ENCODE data around the gene SNX32. TPM values are rescaled to one million over a fixed set of nuclear protein-coding genes. Genes with fewer than 3 reads are reported as not detected.

The SNX32 gene
- total and polyA plus RNA-seq, 2 of the 13 experiments (the other 11 are each of a cell fraction or from before 2014, with no cell fraction given) = 0.09 to 0.34 TPM

- TF ChIP-seq ZNF646 (CRISPR knock-in tag; IDR thresholded peaks at IDR 0.05) (no peak), KDM2A (CRISPR knock-in tag; IDR thresholded peaks at IDR 0.05; ENCODE audit: borderline replicate concordance, low read depth) (no peak), PHF20 (CRISPR knock-in tag; IDR thresholded peaks at IDR 0.05) (no peak), GATAD1 (CRISPR knock-in tag; IDR thresholded peaks at IDR 0.05) (no peak), SUZ12 (IDR thresholded peaks at IDR 0.05; ENCODE audit: low read depth, low read length) (no peak), NFATC3 (CRISPR knock-in tag; IDR thresholded peaks at IDR 0.05) (no peak), ERF (CRISPR knock-in tag; IDR thresholded peaks at IDR 0.05) (no peak), TBL1XR1 (IDR thresholded peaks at IDR 0.05; ENCODE audit: borderline replicate concordance, low read length, partially characterized antibody) (no peak), ZMAT5 (CRISPR knock-in tag; IDR thresholded peaks at IDR 0.05; ENCODE audit: borderline replicate concordance, low read depth) (no peak), PLSCR1 (CRISPR knock-in tag; IDR thresholded peaks at IDR 0.05; ENCODE audit: borderline replicate concordance) (no peak), NFYC (CRISPR knock-in tag; IDR thresholded peaks at IDR 0.05) (no peak), SATB2 (CRISPR knock-in tag; IDR thresholded peaks at IDR 0.05) (no peak), GABPB1 (CRISPR knock-in tag; IDR thresholded peaks at IDR 0.05) (peak; percentile 56), PAWR (CRISPR knock-in tag; IDR thresholded peaks at IDR 0.05; ENCODE audit: borderline replicate concordance) (no peak), CBX5 (CRISPR knock-in tag; IDR thresholded peaks at IDR 0.05; ENCODE audit: borderline replicate concordance) (no peak), ZBTB25 (CRISPR knock-in tag; IDR thresholded peaks at IDR 0.05) (0 out of 2 replicates have a peak, but pooled peaks have one; percentile 15), BRD4 (CRISPR knock-in tag; IDR thresholded peaks at IDR 0.05) (no peak), MXI1 (IDR thresholded peaks at IDR 0.05; ENCODE audit: borderline replicate concordance, low read depth, low read length) (no peak), ZNF274 (CRISPR knock-in tag; IDR thresholded peaks at IDR 0.05) (no peak), ZNF414 (CRISPR knock-in tag; IDR thresholded peaks at IDR 0.05) (no peak), ZNF878 (CRISPR knock-in tag; IDR thresholded peaks at IDR 0.05) (no peak), JDP2 (CRISPR knock-in tag; IDR thresholded peaks at IDR 0.05; ENCODE audit: borderline replicate concordance) (no peak), SPEN (CRISPR knock-in tag; IDR thresholded peaks at IDR 0.05; ENCODE audit: low read depth) (peak; percentile 46; the same call in 1 of the 2 replicates), MATR3 (CRISPR knock-in tag; IDR thresholded peaks at IDR 0.05) (no peak)
Measured at GRCh38 chr11:65821107-65821506, 12.7 kb upstream of the SNX32 start (continued).
